GM23338 (cell line): ENCODE results near the gene RIC1. TPM values are rescaled to one million over a fixed set of nuclear protein-coding genes. Genes with fewer than 3 reads are reported as not detected.

Source experiments
- ATAC-seq: fragments of 200-7000 bp; cut with Tn5 transposase; 3 replicates; pipeline ENCODE4 v1.9.1; 2020
- DNase-seq: peaks from one replicate; pipeline ENCODE4 v3.0.0-alpha.2; 2015; ENCODE audit warnings: low spot score
- H2AFZ ChIP-seq: fragments of 200-600 bp; sonication (generic); 2 replicates; pipeline ENCODE4 v1.8.0; 2016; ENCODE audit warnings: antibody characterized with exemption, mild to moderate bottlenecking, moderate library complexity
- H3F3A ChIP-seq: fragments of 200-600 bp; sonication (generic); replicated peaks from 2 replicates; pipeline ENCODE4 v1.8.0; 2017; ENCODE audit warnings: antibody characterized with exemption, mixed run types, low read depth
- H3K27ac ChIP-seq: fragments of 200-600 bp; sonication (generic); 2 replicates; pipeline ENCODE4 v1.6.1; 2016; ENCODE audit warnings: low read depth
- H3K27me3 ChIP-seq: fragments of 200-600 bp; sonication (generic); 2 replicates; pipeline ENCODE4 v1.8.0; 2016; ENCODE audit warnings: mild to moderate bottlenecking, mixed run types, moderate library complexity; ENCODE audit not compliant: insufficient read depth
- H3K36me3 ChIP-seq: fragments of 200-600 bp; sonication (generic); 2 replicates; pipeline ENCODE4 v1.8.0; 2016; ENCODE audit warnings: mild to moderate bottlenecking; ENCODE audit not compliant: insufficient read depth
- H3K4me1 ChIP-seq: fragments of 200-600 bp; sonication (generic); 2 replicates; pipeline ENCODE4 v1.8.0; 2016; ENCODE audit warnings: mild to moderate bottlenecking, moderate library complexity; ENCODE audit not compliant: insufficient read depth
- H3K4me2 ChIP-seq: fragments of 200-600 bp; sonication (generic); 2 replicates; pipeline ENCODE4 v1.7.1; 2017; ENCODE audit warnings: mixed run types
- H3K4me3 ChIP-seq: fragments of 200-600 bp; sonication (generic); 2 replicates; pipeline ENCODE4 v1.6.1; 2016; ENCODE audit warnings: mixed run types
- H3K79me2 ChIP-seq: fragments of 200-600 bp; sonication (generic); replicated peaks from 2 replicates; pipeline ENCODE4 v1.8.0; 2017; ENCODE audit warnings: mild to moderate bottlenecking; ENCODE audit not compliant: insufficient read depth
- H3K9me2 ChIP-seq: fragments of 200-600 bp; sonication (generic); 2 replicates; pipeline ENCODE4 v1.8.0; 2017; ENCODE audit not compliant: insufficient read depth
- H4K20me1 ChIP-seq: fragments of 200-600 bp; sonication (generic); replicated peaks from 2 replicates; pipeline ENCODE4 v1.8.0; 2017; ENCODE audit warnings: mild to moderate bottlenecking; ENCODE audit not compliant: insufficient read depth
- H3K27ac Mint-ChIP-seq: 2 replicates; pipeline ENCODE4 v1.8.0; 2020; ENCODE audit warnings: inconsistent platforms, mild to moderate bottlenecking, moderate library complexity, mixed read lengths
- H3K27me3 Mint-ChIP-seq: 3 replicates; pipeline ENCODE4 v1.8.0; 2022; ENCODE audit warnings: low read depth, mild to moderate bottlenecking, moderate library complexity, mixed read lengths, inconsistent platforms; ENCODE audit not compliant: insufficient read depth, poor library complexity
- H3K36me3 Mint-ChIP-seq: 3 replicates; pipeline ENCODE4 v1.8.0; 2021; ENCODE audit warnings: low read depth, mild to moderate bottlenecking, inconsistent platforms, moderate library complexity, mixed read lengths
- H3K4me1 Mint-ChIP-seq: 3 replicates; pipeline ENCODE4 v1.8.0; 2020; ENCODE audit warnings: mild to moderate bottlenecking, inconsistent platforms, mixed read lengths
- H3K4me3 Mint-ChIP-seq: 3 replicates; pipeline ENCODE4 v1.8.0; 2021; ENCODE audit warnings: moderate library complexity, mild to moderate bottlenecking, inconsistent platforms, mixed read lengths
- H3K9me3 Mint-ChIP-seq: 3 replicates; pipeline ENCODE4 v1.8.0; 2020; ENCODE audit warnings: moderate library complexity, mild to moderate bottlenecking, inconsistent platforms, mixed read lengths
- CREB1 ChIP-seq: fragments of 250-450 bp; sonication (Bioruptor Pico); IDR thresholded peaks from 2 replicates; pipeline ENCODE4 v1.5.0; 2020; ENCODE audit warnings: low read depth, mild to moderate bottlenecking, moderate library complexity
- EZH2 ChIP-seq: fragments of 200-600 bp; sonication (generic); IDR thresholded peaks from one replicate; pipeline ENCODE4 v1.8.0; 2017; ENCODE audit warnings: antibody characterized with exemption, mild to moderate bottlenecking, low read depth; ENCODE audit not compliant: unreplicated experiment
- EZH2phosphoT487 ChIP-seq: fragments of 200-600 bp; sonication (generic); IDR thresholded peaks from one replicate; pipeline ENCODE4 v1.8.1; 2018; ENCODE audit warnings: antibody characterized with exemption; ENCODE audit not compliant: unreplicated experiment
- JUNB ChIP-seq: IDR thresholded peaks from one replicate; pipeline ENCODE4 v1.6.1; 2016; ENCODE audit warnings: antibody characterized with exemption; ENCODE audit not compliant: unreplicated experiment
- NANOG ChIP-seq: IDR thresholded peaks from 2 replicates; pipeline ENCODE4 v1.6.1; 2016; ENCODE audit warnings: antibody characterized with exemption, borderline replicate concordance
- POLR2AphosphoS5 ChIP-seq: IDR thresholded peaks from 2 replicates; pipeline ENCODE4 v1.6.1; 2016; ENCODE audit warnings: antibody characterized with exemption, low read depth
- ZNF114 ChIP-seq: fragments of 250-450 bp; sonication (Bioruptor Pico); IDR thresholded peaks from 2 replicates; pipeline ENCODE4 v1.5.0; 2020; ENCODE audit warnings: mild to moderate bottlenecking, moderate library complexity
- ZNF331 ChIP-seq: fragments of 250-450 bp; sonication (Bioruptor Pico); IDR thresholded peaks from 2 replicates; pipeline ENCODE4 v1.5.0; 2020; ENCODE audit warnings: low read depth, mild to moderate bottlenecking, moderate library complexity
- polyA plus RNA-seq: library from polyadenylated mRNA; unstranded; fragments of >200 nt; fragmentation: Nextera tagmentation; extraction: Ambion mirVana; gene quantifications from 2 replicates; pipeline ENCODE4 v1.2.1, GENCODE V29; 2016
- total RNA-seq: library from RNA; depleted of rRNA; stranded (reverse); fragments of >200 nt; shearing (Covaris generic); gene quantifications from 2 replicates; pipeline ENCODE4 v1.2.3, GENCODE V29; 2014
- TF ChIP-seq, protein P1 (sequence below): IDR thresholded peaks from one replicate; pipeline ENCODE4 v1.6.1; 2018; ENCODE audit warnings: antibody characterized with exemption; ENCODE audit not compliant: unreplicated experiment
- TF ChIP-seq, protein P2 (sequence below), 2 experiments: fragments of 200-600 bp in 1 of 2; sonication (generic) in 1 of 2; conservative IDR thresholded peaks; 2 replicates each; pipeline versions ENCODE4 v1.5.1 to v1.6.1; 2016 to 2017; ENCODE audit warnings: antibody characterized with exemption in 2 of 2, low read depth in 2 of 2, mild to moderate bottlenecking in 2 of 2, moderate library complexity in 1 of 2
- TF ChIP-seq, protein P3 (sequence below): fragments of 250-450 bp; sonication (Bioruptor Pico); IDR thresholded peaks from 2 replicates; pipeline ENCODE4 v1.5.0; 2020; ENCODE audit warnings: mild to moderate bottlenecking, moderate library complexity
- TF ChIP-seq, protein P4 (sequence below): IDR thresholded peaks from 2 replicates; pipeline ENCODE4 v1.6.1; 2016; ENCODE audit warnings: antibody characterized with exemption

Gene RIC1
- total and polyA plus RNA-seq, 2 experiments from 2014 or later, result 7.8 to 34.9 TPM

DNA sequence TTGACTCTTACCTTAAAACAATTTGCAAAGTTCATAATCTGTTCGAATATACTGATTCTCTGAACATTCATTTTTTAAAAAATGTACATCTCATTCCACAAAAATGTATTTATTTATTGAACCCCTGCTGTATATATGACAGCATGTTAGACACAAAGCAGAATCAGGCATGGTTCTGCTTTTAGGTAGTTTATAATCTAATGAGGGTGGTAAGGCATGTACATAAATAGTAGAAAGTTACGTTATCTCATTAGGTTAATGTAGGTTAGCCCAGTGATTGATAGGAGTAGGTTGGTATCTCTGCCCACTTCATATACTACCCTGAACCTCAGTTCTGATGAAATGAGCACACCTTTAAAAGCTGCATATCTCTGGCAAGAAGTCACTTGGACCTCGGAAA, 114.2 kb downstream of the RIC1 start (continued):
- TF ChIP-seq, protein P1, sequence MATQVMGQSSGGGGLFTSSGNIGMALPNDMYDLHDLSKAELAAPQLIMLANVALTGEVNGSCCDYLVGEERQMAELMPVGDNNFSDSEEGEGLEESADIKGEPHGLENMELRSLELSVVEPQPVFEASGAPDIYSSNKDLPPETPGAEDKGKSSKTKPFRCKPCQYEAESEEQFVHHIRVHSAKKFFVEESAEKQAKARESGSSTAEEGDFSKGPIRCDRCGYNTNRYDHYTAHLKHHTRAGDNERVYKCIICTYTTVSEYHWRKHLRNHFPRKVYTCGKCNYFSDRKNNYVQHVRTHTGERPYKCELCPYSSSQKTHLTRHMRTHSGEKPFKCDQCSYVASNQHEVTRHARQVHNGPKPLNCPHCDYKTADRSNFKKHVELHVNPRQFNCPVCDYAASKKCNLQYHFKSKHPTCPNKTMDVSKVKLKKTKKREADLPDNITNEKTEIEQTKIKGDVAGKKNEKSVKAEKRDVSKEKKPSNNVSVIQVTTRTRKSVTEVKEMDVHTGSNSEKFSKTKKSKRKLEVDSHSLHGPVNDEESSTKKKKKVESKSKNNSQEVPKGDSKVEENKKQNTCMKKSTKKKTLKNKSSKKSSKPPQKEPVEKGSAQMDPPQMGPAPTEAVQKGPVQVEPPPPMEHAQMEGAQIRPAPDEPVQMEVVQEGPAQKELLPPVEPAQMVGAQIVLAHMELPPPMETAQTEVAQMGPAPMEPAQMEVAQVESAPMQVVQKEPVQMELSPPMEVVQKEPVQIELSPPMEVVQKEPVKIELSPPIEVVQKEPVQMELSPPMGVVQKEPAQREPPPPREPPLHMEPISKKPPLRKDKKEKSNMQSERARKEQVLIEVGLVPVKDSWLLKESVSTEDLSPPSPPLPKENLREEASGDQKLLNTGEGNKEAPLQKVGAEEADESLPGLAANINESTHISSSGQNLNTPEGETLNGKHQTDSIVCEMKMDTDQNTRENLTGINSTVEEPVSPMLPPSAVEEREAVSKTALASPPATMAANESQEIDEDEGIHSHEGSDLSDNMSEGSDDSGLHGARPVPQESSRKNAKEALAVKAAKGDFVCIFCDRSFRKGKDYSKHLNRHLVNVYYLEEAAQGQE, result no peak
- TF ChIP-seq, protein P2, sequence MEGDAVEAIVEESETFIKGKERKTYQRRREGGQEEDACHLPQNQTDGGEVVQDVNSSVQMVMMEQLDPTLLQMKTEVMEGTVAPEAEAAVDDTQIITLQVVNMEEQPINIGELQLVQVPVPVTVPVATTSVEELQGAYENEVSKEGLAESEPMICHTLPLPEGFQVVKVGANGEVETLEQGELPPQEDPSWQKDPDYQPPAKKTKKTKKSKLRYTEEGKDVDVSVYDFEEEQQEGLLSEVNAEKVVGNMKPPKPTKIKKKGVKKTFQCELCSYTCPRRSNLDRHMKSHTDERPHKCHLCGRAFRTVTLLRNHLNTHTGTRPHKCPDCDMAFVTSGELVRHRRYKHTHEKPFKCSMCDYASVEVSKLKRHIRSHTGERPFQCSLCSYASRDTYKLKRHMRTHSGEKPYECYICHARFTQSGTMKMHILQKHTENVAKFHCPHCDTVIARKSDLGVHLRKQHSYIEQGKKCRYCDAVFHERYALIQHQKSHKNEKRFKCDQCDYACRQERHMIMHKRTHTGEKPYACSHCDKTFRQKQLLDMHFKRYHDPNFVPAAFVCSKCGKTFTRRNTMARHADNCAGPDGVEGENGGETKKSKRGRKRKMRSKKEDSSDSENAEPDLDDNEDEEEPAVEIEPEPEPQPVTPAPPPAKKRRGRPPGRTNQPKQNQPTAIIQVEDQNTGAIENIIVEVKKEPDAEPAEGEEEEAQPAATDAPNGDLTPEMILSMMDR (conservative IDR thresholded peaks at IDR 0.05; ENCODE audit: low read depth in 2 of 2), result no peak
- TF ChIP-seq JUNB (no peak), EZH2phosphoT487 (no peak), ZNF114 (CRISPR knock-in tag) (no peak), ZNF331 (no peak)

DNA sequence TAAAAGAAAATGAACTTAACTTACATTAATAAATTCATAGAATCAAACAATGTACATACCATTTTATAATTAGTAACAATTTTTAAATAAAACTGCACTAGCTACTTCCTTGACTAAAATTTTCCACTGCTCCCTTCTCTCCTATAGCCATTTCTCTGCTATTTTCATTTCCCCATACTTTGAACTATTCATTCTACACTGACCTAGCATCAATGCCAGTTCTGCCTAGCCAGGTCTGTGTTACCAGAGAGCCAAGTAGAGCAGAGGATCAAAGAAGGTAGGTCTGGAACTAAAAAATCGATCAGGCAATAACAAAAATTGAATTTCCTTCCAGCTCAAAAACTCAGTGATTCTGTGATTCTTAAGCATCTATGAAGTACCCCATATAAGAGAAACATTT, 119.5 kb downstream of the RIC1 start:
- Histone ChIP-seq H3K27ac (no peak overlapping the region), H3F3A (no peaks in the 10 kb centered on the region), H3K4me1 (no peaks in the 10 kb centered on the region), H3K4me2 (no peak overlapping the region), H3K9me2 (no peaks in the 10 kb centered on the region), H3K36me3 (no peaks in the 10 kb centered on the region), H3K79me2 (no peaks in the 10 kb centered on the region), H3K27me3 (no peaks in the 10 kb centered on the region), H2AFZ (no peak overlapping the region), H3K4me3 (no peak overlapping the region), H4K20me1 (no peaks in the 10 kb centered on the region)
- H3K27ac Mint-ChIP-seq, result no peak overlapping the region
- ATAC-seq (no peak), DNase-seq (no peak)
- no peak overlapping the region for H3K4me3 Mint-ChIP-seq
- no peaks in the 10 kb centered on the region for H3K9me3 Mint-ChIP-seq
- H3K36me3 Mint-ChIP-seq, result peaks cover 26% of the 10 kb centered on the region
- no peaks in the 10 kb centered on the region for H3K4me1 Mint-ChIP-seq
- H3K27me3 Mint-ChIP-seq, result peaks cover 3% of the 10 kb centered on the region
- TF ChIP-seq CREB1 (CRISPR knock-in tag), result no peak
- TF ChIP-seq, protein P3, sequence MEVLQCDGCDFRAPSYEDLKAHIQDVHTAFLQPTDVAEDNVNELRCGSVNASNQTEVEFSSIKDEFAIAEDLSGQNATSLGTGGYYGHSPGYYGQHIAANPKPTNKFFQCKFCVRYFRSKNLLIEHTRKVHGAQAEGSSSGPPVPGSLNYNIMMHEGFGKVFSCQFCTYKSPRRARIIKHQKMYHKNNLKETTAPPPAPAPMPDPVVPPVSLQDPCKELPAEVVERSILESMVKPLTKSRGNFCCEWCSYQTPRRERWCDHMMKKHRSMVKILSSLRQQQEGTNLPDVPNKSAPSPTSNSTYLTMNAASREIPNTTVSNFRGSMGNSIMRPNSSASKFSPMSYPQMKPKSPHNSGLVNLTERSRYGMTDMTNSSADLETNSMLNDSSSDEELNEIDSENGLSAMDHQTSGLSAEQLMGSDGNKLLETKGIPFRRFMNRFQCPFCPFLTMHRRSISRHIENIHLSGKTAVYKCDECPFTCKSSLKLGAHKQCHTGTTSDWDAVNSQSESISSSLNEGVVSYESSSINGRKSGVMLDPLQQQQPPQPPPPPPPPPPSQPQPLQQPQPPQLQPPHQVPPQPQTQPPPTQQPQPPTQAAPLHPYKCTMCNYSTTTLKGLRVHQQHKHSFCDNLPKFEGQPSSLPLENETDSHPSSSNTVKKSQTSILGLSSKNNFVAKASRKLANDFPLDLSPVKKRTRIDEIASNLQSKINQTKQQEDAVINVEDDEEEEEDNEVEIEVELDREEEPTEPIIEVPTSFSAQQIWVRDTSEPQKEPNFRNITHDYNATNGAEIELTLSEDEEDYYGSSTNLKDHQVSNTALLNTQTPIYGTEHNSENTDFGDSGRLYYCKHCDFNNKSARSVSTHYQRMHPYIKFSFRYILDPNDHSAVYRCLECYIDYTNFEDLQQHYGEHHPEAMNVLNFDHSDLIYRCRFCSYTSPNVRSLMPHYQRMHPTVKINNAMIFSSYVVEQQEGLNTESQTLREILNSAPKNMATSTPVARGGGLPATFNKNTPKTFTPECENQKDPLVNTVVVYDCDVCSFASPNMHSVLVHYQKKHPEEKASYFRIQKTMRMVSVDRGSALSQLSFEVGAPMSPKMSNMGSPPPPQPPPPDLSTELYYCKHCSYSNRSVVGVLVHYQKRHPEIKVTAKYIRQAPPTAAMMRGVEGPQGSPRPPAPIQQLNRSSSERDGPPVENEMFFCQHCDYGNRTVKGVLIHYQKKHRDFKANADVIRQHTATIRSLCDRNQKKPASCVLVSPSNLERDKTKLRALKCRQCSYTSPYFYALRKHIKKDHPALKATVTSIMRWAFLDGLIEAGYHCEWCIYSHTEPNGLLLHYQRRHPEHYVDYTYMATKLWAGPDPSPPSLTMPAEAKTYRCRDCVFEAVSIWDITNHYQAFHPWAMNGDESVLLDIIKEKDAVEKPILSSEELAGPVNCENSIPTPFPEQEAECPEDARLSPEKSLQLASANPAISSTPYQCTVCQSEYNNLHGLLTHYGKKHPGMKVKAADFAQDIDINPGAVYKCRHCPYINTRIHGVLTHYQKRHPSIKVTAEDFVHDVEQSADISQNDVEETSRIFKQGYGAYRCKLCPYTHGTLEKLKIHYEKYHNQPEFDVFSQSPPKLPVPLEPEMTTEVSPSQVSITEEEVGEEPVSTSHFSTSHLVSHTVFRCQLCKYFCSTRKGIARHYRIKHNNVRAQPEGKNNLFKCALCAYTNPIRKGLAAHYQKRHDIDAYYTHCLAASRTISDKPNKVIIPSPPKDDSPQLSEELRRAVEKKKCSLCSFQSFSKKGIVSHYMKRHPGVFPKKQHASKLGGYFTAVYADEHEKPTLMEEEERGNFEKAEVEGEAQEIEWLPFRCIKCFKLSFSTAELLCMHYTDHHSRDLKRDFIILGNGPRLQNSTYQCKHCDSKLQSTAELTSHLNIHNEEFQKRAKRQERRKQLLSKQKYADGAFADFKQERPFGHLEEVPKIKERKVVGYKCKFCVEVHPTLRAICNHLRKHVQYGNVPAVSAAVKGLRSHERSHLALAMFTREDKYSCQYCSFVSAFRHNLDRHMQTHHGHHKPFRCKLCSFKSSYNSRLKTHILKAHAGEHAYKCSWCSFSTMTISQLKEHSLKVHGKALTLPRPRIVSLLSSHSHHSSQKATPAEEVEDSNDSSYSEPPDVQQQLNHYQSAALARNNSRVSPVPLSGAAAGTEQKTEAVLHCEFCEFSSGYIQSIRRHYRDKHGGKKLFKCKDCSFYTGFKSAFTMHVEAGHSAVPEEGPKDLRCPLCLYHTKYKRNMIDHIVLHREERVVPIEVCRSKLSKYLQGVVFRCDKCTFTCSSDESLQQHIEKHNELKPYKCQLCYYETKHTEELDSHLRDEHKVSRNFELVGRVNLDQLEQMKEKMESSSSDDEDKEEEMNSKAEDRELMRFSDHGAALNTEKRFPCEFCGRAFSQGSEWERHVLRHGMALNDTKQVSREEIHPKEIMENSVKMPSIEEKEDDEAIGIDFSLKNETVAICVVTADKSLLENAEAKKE (CRISPR knock-in tag), result no peak
- TF ChIP-seq POLR2AphosphoS5, result no peak
- TF ChIP-seq, protein P4, sequence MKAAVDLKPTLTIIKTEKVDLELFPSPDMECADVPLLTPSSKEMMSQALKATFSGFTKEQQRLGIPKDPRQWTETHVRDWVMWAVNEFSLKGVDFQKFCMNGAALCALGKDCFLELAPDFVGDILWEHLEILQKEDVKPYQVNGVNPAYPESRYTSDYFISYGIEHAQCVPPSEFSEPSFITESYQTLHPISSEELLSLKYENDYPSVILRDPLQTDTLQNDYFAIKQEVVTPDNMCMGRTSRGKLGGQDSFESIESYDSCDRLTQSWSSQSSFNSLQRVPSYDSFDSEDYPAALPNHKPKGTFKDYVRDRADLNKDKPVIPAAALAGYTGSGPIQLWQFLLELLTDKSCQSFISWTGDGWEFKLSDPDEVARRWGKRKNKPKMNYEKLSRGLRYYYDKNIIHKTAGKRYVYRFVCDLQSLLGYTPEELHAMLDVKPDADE, result no peak
- TF ChIP-seq JUNB, result no peak
- TF ChIP-seq NANOG, result no peak
- TF ChIP-seq ZNF331, result no peak
- TF ChIP-seq EZH2, result no peak
- no peak for TF ChIP-seq EZH2phosphoT487
